Spleen (tissue), 11 donors: ENCODE data around the gene ABCA1. TPM values are rescaled to one million over a fixed set of nuclear protein-coding genes. Genes with fewer than 3 reads are reported as not detected.

Source experiments
- DNase-seq: peaks from one replicate; pipeline ENCODE4 v3.0.0-alpha.2; 2020
- H3K27ac ChIP-seq, 8 donors: fragments of 200-600 bp; sonication (generic) in 7 of 8; 1 replicate in 4 of 8; 2 replicates in 4 of 8; pipeline versions ENCODE4 v1.5.0 to v1.8.0; 2016 to 2021; ENCODE audit warnings: inconsistent platforms in 4 of 8, mild to moderate bottlenecking in 4 of 8, moderate library complexity in 1 of 8
- H3K27me3 ChIP-seq, 7 donors: fragments of 200-600 bp; sonication (generic) in 6 of 7; replicated peaks in 1 of 7; 1 replicate in 4 of 7; 2 replicates in 3 of 7; pipeline versions ENCODE4 v1.5.0 to v1.8.0; 2016 to 2021; ENCODE audit warnings: inconsistent platforms in 3 of 7, mild to moderate bottlenecking in 1 of 7
- H3K36me3 ChIP-seq, 6 donors: fragments of 200-600 bp; sonication (generic) in 5 of 6; 1 replicate in 4 of 6; 2 replicates in 2 of 6; pipeline versions ENCODE4 v1.5.0 to v1.8.0; 2016 to 2021; ENCODE audit warnings: inconsistent platforms in 2 of 6
- H3K4me1 ChIP-seq, 6 donors: fragments of 200-600 bp; sonication (generic) in 5 of 6; 1 replicate in 3 of 6; 2 replicates in 3 of 6; pipeline versions ENCODE4 v1.5.0 to v1.8.0; 2016 to 2021; ENCODE audit warnings: inconsistent platforms in 3 of 6
- H3K4me3 ChIP-seq, 8 donors: fragments of 200-600 bp; sonication (generic) in 7 of 8; 1 replicate in 4 of 8; 2 replicates in 4 of 8; pipeline versions ENCODE4 v1.5.0 to v1.8.0; 2016 to 2021; ENCODE audit warnings: inconsistent platforms in 4 of 8, mild to moderate bottlenecking in 4 of 8, moderate library complexity in 2 of 8
- H3K9me3 ChIP-seq, 8 donors: fragments of 200-600 bp; sonication (generic) in 7 of 8; 1 replicate in 4 of 8; 2 replicates in 4 of 8; pipeline versions ENCODE4 v1.5.0 to v1.8.0; 2016 to 2021; ENCODE audit warnings: inconsistent platforms in 4 of 8
- POLR2A ChIP-seq, 3 donors: fragments of 450-650 bp; IDR thresholded peaks; one replicate each; pipeline ENCODE4 v1.5.1; 2017; ENCODE audit warnings: antibody characterized with exemption in 3 of 3, mild to moderate bottlenecking in 1 of 3
- POLR2AphosphoS5 ChIP-seq, 3 donors: sonication (generic); formaldehyde crosslinking; IDR thresholded peaks; one replicate each; pipeline ENCODE4 v1.5.1; 2017; ENCODE audit warnings: antibody characterized with exemption in 3 of 3
- WGBS, 5 donors: extraction: QIAGEN DNeasy Blood & Tissue Kit in 3 of 5; methylation state at CpG; one replicate each; pipeline versions ENCODE4 v1.1.5 to v1.1.7; 2013 to 2018; 5-methylcytosine and 5-hydroxymethylcytosine counted together
- intact Hi-C: fragments of 100-400 bp; cut with DNase I; formaldehyde crosslinking; loops from one replicate; pipeline ENCODE4 v1.15.0; 2023; ENCODE audit warnings: low total_unique reads
- polyA plus RNA-seq, 3 donors: library from polyadenylated mRNA; stranded (reverse); fragments of 200-250 nt; gene quantifications; one replicate each; pipeline ENCODE4 v1.2.1, GENCODE V29; 2013
- total RNA-seq, 7 donors: library from RNA; depleted of rRNA in 3 of 7; stranded (reverse); fragments of >200 nt in 3 of 7; fragmentation: NEBNext Ultra II Directional in 4 of 7; extraction: Animal tissue kit (Norgen Biotek cat#: 25700) in 4 of 7; gene quantifications; one replicate each; pipeline versions ENCODE4 v1.1.0 to v1.2.1, GENCODE V29; 2016 to 2021
- TF ChIP-seq, protein P1 (sequence below), 11 experiments: fragments of 200-600 bp in 7 of 11; fragments of 450-650 bp in 4 of 11; sonication (generic) in 4 of 11; IDR thresholded peaks in 8 of 11; conservative IDR thresholded peaks in 3 of 11; 1 replicate in 7 of 11; 2 replicates in 4 of 11; pipeline versions ENCODE4 v1.4.0 to v1.8.0; 2016 to 2021; ENCODE audit warnings: antibody characterized with exemption in 11 of 11, inconsistent platforms in 4 of 11, mild to moderate bottlenecking in 1 of 11
- donor health status: healthy with polysubstance abuse.
- donor health status: DM: no; HTN: no; CAD: no; lungs with moderate emphysema.
- donor health status: DM: no; HTN: no; CAD: no.
- donor health status: Bipolar disorder and iron deficiency.
- donor health status: healthy.
- donor health status: DM: no; HTN: no; CAD: no.
- donor health status: DM: yes; HTN: yes; CAD: no.

Gene ABCA1
- total and polyA plus RNA-seq, 10 donors, result 4.5 to 78.4 (median 60.2) TPM

DNA sequence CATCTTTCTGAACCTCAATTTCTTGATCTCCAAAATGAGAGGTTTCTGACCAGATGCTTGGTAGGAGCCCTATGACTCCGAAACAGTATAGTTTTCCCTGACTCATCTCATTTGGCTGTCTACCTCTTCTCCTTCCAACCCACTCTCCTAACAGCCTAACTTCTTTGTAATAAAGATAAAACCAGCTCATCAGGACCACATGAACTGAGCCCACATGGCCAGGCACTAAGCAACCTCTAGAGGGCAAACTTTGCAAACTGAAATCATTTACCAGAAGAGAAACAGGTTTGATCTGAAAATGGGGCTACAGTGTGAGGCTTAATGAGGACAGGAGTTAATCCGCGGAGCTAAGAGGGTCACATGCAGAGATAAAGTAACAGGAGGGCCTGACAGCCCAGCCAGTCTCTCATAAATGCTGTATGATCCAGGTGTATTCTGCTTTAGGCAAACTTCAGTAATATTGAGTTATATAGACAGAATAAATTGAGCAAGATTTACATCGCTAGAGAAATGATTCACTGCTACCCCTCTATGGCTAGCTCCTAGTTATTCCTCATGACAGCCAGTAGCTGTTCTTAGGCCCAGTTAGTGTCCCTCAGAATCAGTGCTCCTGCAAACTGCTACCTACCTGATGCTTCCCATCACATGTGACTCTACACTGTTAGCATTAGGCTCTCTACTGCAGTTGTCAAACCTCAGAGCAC is 64.6 kb downstream of the ABCA1 start:
- no peak for DNase-seq
- WGBS, 5 donors, result 37 to 56% (median 52%) methylated on average over 4 of the region's 4 CpGs
- H3K4me3 ChIP-seq, result no peak overlapping the region
- peak overlapping the region in 1 of 8 donors; percentile 6 for H3K27ac ChIP-seq
- H3K36me3 ChIP-seq, result peaks cover 0 to 42% (median under 1%) of the 10 kb centered on the region in 6 donors
- H3K9me3 ChIP-seq, result no peaks in the 10 kb centered on the region
- no peaks in the 10 kb centered on the region for H3K27me3 ChIP-seq
- intact Hi-C loops, result loop anchor here (5.0 to 10.0 kb wide), 3 partner anchors 61 to 554 kb away; partner anchors contain the start of gene ABCA1
- TF ChIP-seq, protein P1, sequence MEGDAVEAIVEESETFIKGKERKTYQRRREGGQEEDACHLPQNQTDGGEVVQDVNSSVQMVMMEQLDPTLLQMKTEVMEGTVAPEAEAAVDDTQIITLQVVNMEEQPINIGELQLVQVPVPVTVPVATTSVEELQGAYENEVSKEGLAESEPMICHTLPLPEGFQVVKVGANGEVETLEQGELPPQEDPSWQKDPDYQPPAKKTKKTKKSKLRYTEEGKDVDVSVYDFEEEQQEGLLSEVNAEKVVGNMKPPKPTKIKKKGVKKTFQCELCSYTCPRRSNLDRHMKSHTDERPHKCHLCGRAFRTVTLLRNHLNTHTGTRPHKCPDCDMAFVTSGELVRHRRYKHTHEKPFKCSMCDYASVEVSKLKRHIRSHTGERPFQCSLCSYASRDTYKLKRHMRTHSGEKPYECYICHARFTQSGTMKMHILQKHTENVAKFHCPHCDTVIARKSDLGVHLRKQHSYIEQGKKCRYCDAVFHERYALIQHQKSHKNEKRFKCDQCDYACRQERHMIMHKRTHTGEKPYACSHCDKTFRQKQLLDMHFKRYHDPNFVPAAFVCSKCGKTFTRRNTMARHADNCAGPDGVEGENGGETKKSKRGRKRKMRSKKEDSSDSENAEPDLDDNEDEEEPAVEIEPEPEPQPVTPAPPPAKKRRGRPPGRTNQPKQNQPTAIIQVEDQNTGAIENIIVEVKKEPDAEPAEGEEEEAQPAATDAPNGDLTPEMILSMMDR (IDR thresholded peaks at IDR 0.05 in 8 of 11, conservative IDR thresholded peaks at IDR 0.05 in 3 of 11), result peak; percentile 61 to 88 (median 74)
- no peak for TF ChIP-seq POLR2AphosphoS5 (IDR thresholded peaks at IDR 0.05)
- no peak for TF ChIP-seq POLR2A (IDR thresholded peaks at IDR 0.05)
- peaks cover 0 to 89% (median 39%) of the 10 kb centered on the region in 6 donors for H3K4me1 ChIP-seq

DNA sequence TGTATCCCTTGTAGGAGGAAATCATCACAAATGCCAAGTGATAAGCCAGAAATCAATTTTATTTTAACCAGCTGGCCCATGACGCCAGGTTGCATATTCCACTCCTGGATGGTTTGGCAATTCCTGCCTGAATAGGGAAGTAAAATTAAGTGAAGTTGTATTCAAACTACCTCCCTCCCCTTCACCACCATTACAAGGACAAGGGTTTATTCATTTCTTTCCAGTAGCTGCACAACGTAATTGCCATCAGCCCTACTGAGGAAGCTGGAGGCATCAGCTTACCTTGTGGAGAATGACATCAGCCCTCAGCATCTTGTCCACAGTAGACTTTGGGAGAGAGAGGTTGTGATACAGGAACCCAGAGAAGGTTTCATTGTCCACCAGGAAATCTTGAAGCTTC is 66.6 kb downstream of the ABCA1 start:
- intact Hi-C loops, result loop anchor here (5.0 to 10.0 kb wide), 3 partner anchors 63 to 556 kb away; partner anchors contain the start of gene ABCA1
- H3K9me3 ChIP-seq, result no peaks in the 10 kb centered on the region
- DNase-seq, result no peak
- no peak overlapping the region for H3K4me3 ChIP-seq
- H3K27me3 ChIP-seq, result no peaks in the 10 kb centered on the region
- 38 to 76% (median 63%) methylated on average over 2 of the region's 2 CpGs for WGBS, 5 donors
- peaks cover 0 to 72% (median 36%) of the 10 kb centered on the region in 6 donors for H3K4me1 ChIP-seq
- H3K27ac ChIP-seq, result peak overlapping the region in 2 of 8 donors; percentile 9 to 40
- TF ChIP-seq, protein P1 (IDR thresholded peaks at IDR 0.05 in 8 of 11, conservative IDR thresholded peaks at IDR 0.05 in 3 of 11), result no peak
- TF ChIP-seq POLR2A (IDR thresholded peaks at IDR 0.05), result no peak
- TF ChIP-seq POLR2AphosphoS5 (IDR thresholded peaks at IDR 0.05), result no peak
- H3K36me3 ChIP-seq, result peaks cover 0 to 42% (median 8%) of the 10 kb centered on the region in 6 donors

DNA sequence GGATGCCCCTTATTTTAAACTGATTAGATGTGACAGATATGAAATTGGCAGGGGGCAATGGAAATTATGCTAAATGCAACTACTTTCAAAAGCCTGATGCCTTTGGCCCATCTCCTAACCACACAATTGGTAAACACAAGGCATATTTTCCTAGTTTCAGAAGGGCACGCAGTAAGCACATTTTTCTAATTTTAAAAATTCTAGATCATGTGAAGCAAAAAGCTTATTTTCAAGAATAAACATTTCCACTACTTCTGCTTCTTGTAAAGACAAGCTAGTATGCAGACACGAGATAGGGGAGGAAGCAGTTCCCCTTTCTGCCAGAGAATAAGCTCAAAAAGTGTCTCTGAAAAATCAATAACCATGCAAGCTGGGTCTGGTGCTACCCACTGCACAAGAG is 67.7 kb downstream of the ABCA1 start:
- WGBS, 5 donors, result 21 to 36% (median 24%) methylated on average over 2 of the region's 2 CpGs
- Histone ChIP-seq H3K27me3 (no peaks in the 10 kb centered on the region), H3K4me3 (no peak overlapping the region), H3K36me3 (peaks cover 0 to 53% (median 9%) of the 10 kb centered on the region in 6 donors), H3K9me3 (no peaks in the 10 kb centered on the region), H3K4me1 (peaks cover 0 to 64% (median 36%) of the 10 kb centered on the region in 6 donors), H3K27ac (peak overlapping the region in 6 of 8 donors; percentile 15 to 63 (median 44))
- intact Hi-C loops, result loop anchor here (5.0 to 10.0 kb wide), 3 partner anchors 65 to 557 kb away; partner anchors contain the start of gene ABCA1
- TF ChIP-seq POLR2AphosphoS5 (IDR thresholded peaks at IDR 0.05) (no peak), POLR2A (IDR thresholded peaks at IDR 0.05) (no peak)
- TF ChIP-seq, protein P1 (IDR thresholded peaks at IDR 0.05 in 8 of 11, conservative IDR thresholded peaks at IDR 0.05 in 3 of 11), result no peak
- no peak for DNase-seq

DNA sequence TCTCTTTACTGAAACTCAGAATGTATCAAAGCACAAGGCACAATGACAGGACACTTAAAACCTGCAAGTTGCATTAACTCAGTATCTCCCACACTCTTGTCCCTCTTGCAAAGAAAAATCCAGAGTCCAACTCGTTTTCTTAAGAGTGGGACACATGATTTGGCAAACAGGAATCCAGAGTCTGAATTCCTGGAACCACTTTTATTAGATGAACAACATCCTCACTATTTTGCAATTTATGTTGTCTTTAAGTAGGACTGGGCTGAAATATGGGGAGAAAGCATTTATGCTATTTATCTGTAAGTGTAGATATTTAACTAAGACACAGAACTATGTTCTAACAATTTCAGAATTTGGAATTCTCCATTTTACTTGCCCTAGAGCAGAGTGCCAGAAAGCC is 69.1 kb downstream of the ABCA1 start:
- TF ChIP-seq POLR2AphosphoS5 (IDR thresholded peaks at IDR 0.05), result no peak
- TF ChIP-seq, protein P1 (IDR thresholded peaks at IDR 0.05 in 8 of 11, conservative IDR thresholded peaks at IDR 0.05 in 3 of 11), result no peak
- TF ChIP-seq POLR2A (IDR thresholded peaks at IDR 0.05), result no peak
- intact Hi-C loops, result no loop called here
- H3K36me3 ChIP-seq, result peaks cover 0 to 63% (median 9%) of the 10 kb centered on the region in 6 donors
- H3K9me3 ChIP-seq, result no peaks in the 10 kb centered on the region
- WGBS, 5 donors, result 46 to 65% (median 51%) methylated on average over 1 of the region's 1 CpG
- no peak for DNase-seq
- no peaks in the 10 kb centered on the region for H3K27me3 ChIP-seq
- H3K27ac ChIP-seq, result no peak overlapping the region
- no peak overlapping the region for H3K4me3 ChIP-seq
- H3K4me1 ChIP-seq, result peaks cover 0 to 51% (median 31%) of the 10 kb centered on the region in 6 donors
